Measurements from ENCODE around the gene DLGAP1.

The DLGAP1 gene

DNA sequence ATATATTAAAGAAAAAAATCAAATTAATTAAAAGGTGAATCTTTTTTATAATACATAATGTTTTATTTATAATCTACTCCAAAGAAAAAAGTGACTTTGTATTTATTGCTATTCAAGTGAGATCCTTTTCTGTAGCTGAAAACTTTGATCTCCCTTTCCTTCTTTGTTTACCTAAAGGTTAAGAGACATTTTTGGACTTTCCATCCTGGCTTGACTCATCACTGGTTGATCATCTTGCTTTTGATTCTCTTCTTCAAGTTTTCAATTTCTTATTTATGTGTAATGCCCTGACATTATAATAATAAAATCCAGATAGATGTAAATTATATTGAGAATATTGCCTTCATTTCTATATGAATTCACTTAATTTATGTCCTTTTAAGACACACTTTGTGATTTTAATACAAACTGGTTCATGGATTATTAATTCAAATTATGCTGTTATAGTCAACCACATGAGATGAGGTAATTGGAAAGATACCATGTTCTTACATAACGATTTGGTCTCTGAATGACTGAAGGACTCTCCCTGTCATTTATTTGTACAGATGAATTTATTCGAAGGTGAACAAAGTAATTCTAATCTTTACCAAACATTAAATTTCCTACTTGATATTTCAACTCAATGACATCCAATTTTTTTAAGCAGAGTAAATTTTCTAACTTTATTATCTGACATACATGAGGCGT lies 820.7 kb downstream of the DLGAP1 start:
- in situ Hi-C loops (cut with MboI; ENCODE audit: low pct_unique_long_range_greater_than_20kb, low sequenced_read_pairs, unreplicated experiment) = no loop called here
- DNase-seq (ENCODE audit: low spot score) = no peak
- TF ChIP-seq, protein P1, sequence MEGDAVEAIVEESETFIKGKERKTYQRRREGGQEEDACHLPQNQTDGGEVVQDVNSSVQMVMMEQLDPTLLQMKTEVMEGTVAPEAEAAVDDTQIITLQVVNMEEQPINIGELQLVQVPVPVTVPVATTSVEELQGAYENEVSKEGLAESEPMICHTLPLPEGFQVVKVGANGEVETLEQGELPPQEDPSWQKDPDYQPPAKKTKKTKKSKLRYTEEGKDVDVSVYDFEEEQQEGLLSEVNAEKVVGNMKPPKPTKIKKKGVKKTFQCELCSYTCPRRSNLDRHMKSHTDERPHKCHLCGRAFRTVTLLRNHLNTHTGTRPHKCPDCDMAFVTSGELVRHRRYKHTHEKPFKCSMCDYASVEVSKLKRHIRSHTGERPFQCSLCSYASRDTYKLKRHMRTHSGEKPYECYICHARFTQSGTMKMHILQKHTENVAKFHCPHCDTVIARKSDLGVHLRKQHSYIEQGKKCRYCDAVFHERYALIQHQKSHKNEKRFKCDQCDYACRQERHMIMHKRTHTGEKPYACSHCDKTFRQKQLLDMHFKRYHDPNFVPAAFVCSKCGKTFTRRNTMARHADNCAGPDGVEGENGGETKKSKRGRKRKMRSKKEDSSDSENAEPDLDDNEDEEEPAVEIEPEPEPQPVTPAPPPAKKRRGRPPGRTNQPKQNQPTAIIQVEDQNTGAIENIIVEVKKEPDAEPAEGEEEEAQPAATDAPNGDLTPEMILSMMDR (IDR thresholded peaks at IDR 0.05; ENCODE audit: extremely low read depth, insufficient read depth, missing control alignments) = no peak

DNA sequence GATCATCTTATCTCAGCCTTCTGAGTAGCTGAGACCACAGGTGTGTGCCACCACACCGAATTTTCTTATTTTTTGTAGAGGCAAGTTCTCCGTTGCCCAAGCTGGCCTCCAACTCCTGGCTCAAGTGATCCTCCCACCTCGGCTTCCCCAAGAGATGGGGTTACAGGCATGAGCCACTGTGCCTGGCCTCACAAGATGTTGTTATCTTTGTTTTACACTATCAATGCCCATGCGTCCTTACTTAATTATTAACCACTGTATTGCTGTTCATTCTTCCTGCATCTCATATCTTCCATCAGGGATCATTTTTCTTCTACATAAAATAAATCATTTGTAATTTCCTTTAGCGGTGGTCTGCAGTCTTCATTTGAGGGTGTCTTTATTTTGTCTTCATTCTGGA lies 823.2 kb downstream of the DLGAP1 start:
- in situ Hi-C loops (cut with MboI; ENCODE audit: low pct_unique_long_range_greater_than_20kb, low sequenced_read_pairs, unreplicated experiment) = no loop called here
- DNase-seq (ENCODE audit: low spot score) = no peak
- TF ChIP-seq, protein P1 (IDR thresholded peaks at IDR 0.05; ENCODE audit: extremely low read depth, insufficient read depth, missing control alignments) = no peak

DNA sequence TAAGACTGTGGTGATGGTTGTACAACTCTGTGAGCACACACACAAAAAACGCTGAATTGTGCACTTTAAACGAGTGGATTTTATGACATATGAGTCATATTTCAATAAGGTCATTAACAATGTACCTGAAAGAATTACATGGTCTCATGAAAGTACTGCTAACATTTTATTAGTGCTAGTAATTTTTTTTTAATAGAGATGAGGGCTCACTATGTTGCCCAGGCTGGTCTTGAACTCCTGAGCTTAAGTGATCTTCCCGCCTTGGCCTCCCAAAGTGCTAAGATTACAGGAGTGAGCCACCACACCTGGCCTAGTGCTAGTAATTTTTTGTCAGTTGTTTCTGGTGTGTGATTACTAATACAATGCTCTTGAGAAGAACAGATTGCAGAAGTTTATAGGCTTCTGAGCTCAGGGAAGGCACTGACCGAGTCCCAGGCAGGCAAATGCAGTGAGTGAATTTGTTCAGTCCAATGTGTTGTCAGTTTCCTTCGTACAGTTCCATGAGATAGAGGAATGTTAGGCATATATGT lies 828.1 kb downstream of the DLGAP1 start:
- in situ Hi-C loops (cut with MboI; ENCODE audit: low pct_unique_long_range_greater_than_20kb, low sequenced_read_pairs, unreplicated experiment) = no loop called here
- TF ChIP-seq, protein P1 (IDR thresholded peaks at IDR 0.05; ENCODE audit: extremely low read depth, insufficient read depth, missing control alignments) = no peak
- no peak for DNase-seq (ENCODE audit: low spot score)

DNA sequence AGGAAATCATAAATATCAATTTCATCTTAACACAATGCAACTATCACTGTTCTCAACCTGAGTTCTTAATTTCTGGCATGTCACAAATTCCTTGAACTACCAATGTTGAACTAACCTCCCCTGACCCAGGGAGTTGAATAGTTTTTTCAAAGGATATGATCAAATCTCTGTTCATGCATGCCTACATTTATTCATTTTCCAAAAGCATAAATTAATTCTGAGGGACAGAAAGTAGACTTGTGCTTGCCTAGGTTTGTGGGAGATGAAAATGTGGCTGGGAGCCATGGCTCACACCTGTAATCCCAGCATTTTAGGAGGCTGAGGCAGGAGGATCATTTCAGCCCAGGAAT lies 829.4 kb downstream of the DLGAP1 start:
- no peak for DNase-seq (ENCODE audit: low spot score)
- in situ Hi-C loops (cut with MboI; ENCODE audit: low pct_unique_long_range_greater_than_20kb, low sequenced_read_pairs, unreplicated experiment) = no loop called here
- TF ChIP-seq, protein P1 (IDR thresholded peaks at IDR 0.05; ENCODE audit: extremely low read depth, insufficient read depth, missing control alignments) = no peak

DNA sequence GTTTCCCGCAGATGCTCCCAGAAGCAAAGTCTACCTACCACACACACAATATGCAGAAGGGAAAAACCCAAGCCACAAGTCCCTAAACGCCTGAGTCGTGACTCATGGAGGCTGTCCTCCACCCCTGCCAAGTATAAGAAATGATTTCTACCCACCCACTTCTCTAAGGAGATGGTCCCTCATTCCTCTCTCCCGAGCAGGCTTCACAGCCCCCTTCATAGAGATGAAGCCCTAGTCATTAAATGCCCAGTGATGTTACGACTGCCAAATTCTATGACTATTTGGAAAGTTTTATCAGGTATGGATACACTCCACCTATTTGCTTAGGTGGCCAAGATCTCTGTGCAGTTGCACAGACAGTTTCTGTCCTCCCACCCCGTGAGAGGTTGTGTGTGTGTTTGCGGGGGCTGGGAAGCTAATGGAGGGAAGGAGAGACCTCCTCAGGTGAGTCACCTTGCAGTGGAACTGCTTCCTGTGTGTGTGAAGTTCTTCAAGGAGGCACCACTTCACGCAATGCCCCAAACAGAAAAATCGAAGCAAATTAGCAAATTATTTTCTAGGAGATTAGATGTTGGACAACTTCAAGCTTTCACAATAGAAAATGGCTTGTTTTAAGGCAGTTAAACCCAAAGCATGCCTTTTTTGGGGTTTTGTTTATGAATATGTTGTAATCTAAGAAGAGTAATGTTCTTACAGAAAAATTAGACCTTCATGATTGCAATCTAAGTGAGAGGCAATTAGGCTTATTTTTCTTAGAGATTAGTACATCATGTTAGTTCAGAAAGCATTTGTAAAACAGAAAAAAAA lies 830.0 kb downstream of the DLGAP1 start:
- no peak for DNase-seq (ENCODE audit: low spot score)
- TF ChIP-seq, protein P1 (IDR thresholded peaks at IDR 0.05; ENCODE audit: extremely low read depth, insufficient read depth, missing control alignments) = no peak
- in situ Hi-C loops (cut with MboI; ENCODE audit: low pct_unique_long_range_greater_than_20kb, low sequenced_read_pairs, unreplicated experiment) = no loop called here

DNA sequence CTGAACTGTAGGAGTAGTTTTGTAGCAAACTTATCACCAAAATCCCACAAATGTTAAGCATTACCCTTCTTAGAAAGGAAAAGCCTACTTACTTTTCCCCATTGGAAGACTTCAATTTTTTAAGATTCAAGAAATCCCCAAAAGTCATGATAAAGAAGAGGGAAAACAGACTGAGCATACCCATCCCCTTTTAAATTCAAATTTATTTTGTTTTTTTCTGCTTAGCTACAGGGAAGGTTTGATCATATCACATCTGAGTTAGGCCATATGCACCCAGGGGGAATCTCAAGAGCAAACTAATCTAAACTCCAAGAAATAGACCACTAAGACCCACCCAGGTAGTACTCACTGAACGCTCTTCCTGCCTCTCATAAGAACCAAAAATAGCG lies 830.6 kb downstream of the DLGAP1 start:
- no peak for DNase-seq (ENCODE audit: low spot score)
- TF ChIP-seq, protein P1 (IDR thresholded peaks at IDR 0.05; ENCODE audit: extremely low read depth, insufficient read depth, missing control alignments) = no peak
- in situ Hi-C loops (cut with MboI; ENCODE audit: low pct_unique_long_range_greater_than_20kb, low sequenced_read_pairs, unreplicated experiment) = no loop called here

Measured in GM13977 (cell line).